C1 segment of cervical spinal cord (tissue), 14 donors: Measurements from ENCODE around the gene CFAP251.
"Not testable (repeated sequence)": the region's sequence is repeated elsewhere in the genome, so short reads cannot be mapped to it uniquely, and the experiment has no call there.

Experiments used
- DNase-seq, 14 donors: peaks; one replicate each; lab custom pipeline; 2025; lab: John Stamatoyannopoulos, UW

CFAP251 gene

DNA sequence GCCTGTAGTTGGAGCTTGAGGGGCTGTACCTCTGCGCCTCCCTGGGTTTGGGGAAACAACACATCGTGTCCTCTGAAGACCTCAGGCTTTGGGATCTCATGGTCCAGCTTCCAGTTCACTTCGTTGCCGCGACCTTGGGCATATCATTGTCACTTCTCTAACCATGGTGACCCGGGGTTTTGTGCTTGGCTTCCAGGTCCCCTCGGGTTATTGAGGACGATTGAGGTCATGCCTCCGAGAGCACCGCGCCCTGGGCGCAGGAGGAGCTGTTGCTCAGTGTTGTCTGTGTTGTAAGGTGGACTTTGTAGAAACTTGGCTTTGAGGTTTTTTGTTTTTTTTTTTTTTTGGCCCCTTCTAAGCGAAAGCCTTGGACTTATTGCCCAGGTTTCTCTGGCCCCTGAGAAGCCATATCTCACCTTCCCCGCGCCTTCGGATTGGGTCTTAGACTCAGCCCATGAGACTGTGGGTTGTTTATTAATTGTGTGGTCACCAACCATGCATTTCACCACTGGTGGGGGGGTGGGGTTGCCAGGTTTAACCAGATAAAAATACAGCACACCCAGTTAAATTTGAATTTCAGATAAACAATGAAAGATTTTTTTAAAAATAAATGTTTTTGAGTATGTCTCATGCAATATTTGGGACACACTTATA lies 105.9 kb downstream of the CFAP251 start:
- DNase-seq, result no peak

DNA sequence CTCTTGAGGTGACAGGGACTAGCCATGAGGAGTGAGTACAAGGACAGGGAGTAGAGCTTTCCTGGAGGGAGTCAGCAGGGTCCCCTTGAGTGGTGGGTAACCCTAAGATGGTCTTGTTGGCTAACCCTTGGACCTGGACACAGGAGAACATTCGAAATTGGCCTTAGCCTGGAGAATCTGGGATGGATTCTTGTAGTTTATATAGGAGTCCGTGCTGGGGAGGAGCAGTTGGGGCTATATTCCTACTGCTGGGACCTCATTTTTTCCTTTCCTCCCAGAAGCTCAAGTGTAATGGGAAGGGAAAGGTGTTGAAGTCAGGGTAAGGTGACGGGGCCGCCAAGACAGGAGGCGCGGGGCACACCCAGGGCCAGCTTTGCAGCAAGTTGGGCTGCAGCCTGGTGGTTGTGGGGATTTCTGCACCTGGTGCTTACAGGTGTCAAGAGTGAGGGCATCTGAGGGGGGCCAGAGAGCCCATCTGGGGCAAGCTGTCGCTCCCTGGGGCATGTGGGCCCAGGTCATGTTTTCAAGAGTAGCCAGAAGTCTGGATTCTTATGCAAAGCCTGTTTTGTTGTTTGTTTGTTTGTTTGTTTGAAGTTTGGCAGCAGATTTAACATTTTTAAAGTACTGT lies 108.4 kb downstream of the CFAP251 start:
- DNase-seq, result no peak

DNA sequence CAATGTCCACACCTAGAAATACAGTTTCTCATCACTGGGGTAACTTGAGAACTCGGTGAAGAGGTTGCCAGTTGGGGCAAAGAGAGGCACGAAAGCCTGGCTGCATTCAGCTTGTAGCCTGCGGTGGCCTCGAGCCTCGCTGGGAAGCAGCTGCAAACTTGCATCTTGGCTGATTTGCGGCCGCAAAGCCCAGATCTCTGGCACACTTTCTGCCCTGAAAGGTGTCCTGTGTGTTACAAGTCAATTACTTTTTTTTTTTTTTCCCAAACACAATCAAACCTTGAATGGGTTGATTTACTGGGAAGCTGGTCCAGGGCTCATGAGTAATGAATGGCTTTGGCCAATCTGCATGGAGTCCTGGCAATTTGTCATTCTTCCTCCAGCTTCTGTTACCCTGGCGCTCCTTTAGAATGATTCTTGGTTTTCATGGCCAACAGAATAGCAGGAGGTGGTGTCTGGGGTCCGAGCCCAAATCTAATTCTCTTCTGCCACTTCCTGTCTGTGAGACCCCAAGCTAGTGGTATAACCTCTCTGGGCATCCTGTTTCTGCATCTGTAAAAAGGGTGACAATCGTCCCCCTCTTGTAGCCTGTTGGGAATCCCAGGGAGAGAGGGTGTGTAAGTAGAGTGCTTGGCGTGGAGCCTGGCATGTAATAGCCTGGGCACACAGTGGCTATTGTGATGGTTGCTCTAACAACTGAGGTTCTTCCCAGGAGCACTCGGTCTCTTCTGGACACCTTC lies 109.9 kb downstream of the CFAP251 start:
- DNase-seq, result peak in 9 of 14 donors; percentile 12 to 66 (median 46)

GRCh38 chr12:122028905-122029560 lies 110.6 kb downstream of the CFAP251 start:
- DNase-seq, result peak in 1 of 14 donors; percentile 38

DNA sequence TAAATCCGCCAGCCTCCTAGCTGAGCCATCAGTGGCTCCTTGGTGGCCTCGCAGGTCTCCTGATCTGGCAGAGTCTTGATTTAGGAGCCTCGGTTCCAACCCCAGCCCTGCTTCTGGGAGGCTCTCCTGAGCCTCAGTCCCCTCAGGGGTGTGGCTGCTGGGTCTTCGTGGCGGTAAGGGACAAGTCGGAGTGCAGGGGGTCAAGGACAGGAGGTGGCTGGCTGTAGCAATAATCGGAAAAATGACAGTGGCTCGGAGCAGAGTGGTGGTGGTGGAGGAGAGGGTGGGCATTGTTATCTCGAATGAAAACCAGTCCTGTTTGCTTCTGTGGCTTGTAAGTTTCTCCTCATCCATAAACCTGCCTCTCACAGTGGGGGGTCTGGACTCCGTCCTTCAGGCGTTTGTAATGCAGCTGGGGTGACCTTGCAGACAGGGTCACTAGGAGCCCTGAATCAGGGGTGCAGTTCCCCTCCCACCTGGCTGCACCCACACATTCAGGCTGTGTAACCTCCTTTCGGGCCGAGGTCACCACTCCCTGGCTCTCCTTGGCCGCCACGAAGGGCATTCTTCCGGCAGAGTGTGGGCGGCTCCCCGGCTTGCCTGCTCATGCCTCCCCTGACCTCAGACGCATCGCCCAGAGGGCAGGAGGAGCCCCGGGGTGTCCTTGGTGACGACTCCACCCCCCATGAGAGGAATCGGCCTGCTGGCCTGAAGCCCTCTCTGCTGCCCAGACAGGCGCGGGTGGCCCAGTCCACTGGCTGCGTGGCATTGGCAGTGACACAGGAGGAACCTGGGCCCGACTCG lies 111.4 kb downstream of the CFAP251 start:
- DNase-seq, result peak in 2 of 14 donors; percentile 4 to 11

DNA sequence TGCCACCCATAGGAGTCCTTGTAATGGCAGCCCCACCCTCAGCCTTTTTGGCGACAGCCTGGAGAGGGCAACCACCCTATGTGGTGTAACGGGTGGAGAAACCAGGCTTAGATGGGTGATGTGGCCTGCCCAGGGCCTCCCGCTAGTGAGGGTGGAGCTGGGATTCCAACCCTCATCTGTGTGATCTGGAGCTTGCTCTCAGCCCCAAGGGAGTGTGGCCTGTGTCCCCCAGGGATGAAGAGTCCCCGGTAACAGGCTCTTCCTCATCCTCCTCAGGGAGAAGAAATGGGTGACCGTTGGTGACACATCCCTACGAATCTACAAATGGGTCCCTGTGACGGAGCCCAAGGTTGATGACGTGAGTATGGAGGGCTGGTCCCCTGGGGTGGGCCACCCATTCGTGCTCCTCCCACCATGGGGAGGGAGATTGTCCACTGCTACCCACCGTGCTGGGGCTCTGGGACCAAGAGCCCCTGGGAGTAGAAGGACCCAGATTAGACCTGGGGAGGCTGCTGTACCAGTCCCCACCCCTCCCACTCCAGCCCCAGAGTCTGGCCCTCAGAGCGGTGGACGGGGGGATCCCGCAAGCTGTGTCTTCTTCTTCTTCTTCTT lies 112.1 kb downstream of the CFAP251 start:
- DNase-seq, result no peak

GRCh38 chr12:122031342-122032216 lies 113.2 kb downstream of the CFAP251 start:
- peak in 2 of 14 donors; percentile 7 to 16 for DNase-seq

DNA sequence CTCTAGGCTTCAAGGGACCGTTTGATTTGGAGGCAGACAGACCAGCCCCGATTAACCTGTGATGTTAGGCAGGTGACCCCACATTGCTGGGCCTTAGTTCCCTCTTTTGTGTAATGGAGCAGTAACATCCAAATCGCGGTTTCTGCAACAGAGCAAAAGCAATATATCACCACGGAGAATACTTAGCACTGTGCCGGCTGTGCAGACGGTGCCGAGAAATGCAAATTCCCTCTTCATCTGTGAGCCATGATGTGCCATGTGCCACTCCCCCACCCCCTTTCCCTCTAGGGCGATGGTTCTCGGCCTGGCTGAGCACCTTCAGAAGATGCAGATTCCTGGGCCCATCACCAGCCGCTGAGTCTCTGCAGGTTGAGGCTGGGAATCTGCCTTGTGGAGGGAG lies 114.2 kb downstream of the CFAP251 start:
- no peak for DNase-seq

DNA sequence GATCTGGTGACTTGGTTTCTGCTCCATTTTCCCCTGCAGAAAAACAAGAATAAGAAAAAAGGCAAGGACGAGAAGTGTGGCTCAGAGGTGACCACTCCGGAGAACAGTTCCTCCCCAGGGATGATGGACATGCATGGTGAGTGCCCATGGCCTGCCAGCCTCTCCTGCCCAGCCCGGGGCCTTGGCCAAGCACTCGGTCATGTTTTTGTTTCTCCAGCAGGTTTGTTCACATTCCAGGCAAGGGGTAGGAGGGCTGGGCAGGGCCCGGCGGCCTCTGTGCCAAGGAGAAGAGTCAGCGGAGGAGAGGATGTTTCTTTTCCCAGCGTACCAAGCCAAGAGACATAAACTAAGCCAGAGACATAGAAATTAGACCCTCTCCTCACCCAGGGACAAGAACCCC lies 116.9 kb downstream of the CFAP251 start:
- peak in 6 of 14 donors; percentile 14 to 75 (median 27) for DNase-seq

GRCh38 chr12:122036153-122036552 lies 117.8 kb downstream of the CFAP251 start:
- no peak for DNase-seq

DNA sequence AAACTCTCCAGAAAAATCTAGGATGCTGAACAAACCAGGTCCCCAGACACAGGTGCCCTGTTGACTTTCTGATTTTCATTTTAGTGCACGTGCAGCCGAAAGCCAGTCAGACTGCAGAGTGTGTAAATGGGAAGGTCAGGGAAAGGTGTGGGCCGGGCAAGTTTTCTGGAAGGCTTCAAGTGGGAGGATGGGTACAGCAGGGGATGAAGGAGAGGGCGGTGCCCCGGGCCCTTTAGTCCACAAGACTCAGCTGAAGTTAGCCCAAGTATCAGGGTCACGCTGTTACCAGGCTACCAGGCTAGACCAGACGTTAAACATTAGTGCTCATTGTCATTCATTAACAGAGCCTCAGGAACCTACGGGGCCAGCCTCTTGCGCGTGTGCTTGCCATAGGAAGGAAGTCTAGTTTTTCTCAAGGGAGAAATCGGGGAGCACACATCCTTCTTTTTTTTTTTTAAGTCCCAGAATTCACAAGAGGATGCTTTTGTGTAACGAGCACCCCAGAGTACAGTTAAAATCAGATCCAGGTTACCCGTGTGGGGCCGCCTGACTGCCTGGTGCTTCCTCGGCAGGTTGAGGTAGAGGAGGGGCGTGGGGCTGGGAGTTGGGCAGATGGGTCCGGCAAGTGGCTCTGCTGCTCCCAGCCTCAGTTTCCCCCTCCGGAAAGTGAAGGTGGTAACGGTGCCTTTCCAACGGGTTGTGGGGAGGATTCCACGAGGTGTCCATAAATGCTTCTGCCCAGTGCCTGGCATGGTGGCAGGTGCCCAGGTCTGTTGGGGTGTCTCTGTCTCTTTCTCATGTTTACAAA lies 122.4 kb downstream of the CFAP251 start:
- DNase-seq, result no peak

DNA sequence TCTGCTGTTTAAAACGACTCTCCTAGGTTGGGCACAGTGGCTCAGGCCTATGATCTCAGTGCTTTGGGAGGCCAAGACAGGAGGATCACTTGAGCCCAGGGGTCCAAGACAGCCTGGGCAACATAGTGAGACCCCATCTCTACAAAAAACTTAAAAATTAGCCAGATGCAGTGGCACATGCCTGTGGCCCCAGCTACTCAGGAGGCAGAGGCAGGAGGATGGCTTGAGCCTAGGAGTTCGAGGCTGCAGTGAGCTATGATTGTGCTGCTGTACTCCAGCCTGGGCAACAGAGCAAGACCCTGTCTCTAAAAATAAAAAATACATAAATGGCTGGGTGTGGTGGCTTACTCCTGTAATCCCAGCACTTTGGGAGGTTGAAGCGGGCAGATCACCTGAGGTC lies 123.1 kb downstream of the CFAP251 start:
- not testable (repeated sequence) for DNase-seq

GRCh38 chr12:122042910-122043309 lies 124.5 kb downstream of the CFAP251 start:
- no peak for DNase-seq

- DNase-seq, result no peak
Measured at GRCh38 chr12:122043476-122043875, 125.1 kb downstream of the CFAP251 start.

GRCh38 chr12:122045262-122045661 lies 126.9 kb downstream of the CFAP251 start:
- DNase-seq, result no peak

DNA sequence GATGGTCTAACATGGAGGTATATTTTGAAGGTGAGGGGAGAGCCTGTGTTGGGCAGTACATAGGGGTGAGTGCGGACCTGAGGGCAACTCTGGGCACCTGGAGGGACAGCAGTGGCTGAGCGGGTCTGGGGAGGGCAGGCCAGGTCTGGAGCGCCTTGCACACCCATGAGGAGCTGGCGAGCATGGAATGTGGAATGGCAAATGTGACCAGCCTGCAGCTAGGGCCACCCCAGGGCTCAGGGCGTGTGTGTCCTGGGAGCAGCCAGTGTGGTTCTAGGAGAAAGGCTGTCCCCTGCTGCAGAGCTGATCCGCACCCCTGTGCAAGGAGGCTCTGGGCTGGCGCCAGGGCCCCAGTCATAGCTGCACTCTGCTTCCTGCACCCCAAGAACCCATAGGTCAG lies 127.8 kb downstream of the CFAP251 start:
- DNase-seq, result no peak

DNA sequence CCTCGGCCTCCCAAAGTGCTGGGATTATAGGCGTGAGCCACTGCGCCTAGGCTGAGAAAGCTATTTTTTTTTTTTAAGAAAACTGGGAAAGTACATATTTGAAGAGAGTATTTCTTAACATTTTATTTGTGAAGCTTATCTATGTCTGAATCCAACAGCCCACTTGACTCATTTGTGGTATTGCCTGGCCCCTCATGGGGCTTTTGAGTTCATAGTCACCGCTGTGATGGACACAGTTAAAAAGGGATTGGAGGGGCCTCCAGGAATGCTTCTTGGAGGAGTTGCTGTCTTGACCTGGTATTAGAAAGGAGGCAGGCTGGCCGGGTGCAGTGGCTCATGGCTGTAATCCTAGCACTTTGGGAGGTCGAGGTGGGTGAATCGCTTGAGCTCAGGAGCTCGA lies 129.8 kb downstream of the CFAP251 start:
- no peak for DNase-seq

GRCh38 chr12:122049827-122050226 lies 131.4 kb downstream of the CFAP251 start:
- DNase-seq, result no peak

DNA sequence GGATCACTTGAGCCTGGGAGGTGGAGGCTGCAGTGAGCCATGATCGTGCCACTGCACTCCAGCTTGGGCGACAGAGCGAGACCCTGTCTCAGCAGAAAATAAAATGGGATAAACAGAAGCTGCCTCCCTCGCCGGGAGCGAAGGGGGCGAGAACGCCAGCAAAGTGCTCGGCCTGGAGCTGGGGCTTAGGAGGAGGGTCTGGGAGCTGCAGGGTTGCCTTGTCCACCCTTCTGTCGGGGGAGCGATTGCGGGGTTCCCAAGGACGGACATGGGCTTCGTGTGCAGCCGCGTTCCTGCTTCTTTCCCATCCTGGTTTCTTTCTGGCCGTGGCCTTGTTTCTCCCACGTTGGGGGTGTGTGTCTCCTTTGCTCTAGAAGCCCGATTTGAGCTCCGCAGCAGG lies 132.3 kb downstream of the CFAP251 start:
- DNase-seq, result no peak
